K562 (cell line): ENCODE data around the gene TRIP12. TPM values are rescaled to one million over a fixed set of nuclear protein-coding genes. Genes with fewer than 3 reads are reported as not detected.

ENCODE experiments used
- THRAP3 ChIP-seq: fragments of 450-650 bp; IDR thresholded peaks from 2 replicates; pipeline ENCODE4 v1.6.1; 2016; ENCODE audit warnings: mild to moderate bottlenecking, inconsistent platforms, borderline replicate concordance
- ZNF24 ChIP-seq: fragments of 450-650 bp; IDR thresholded peaks from 2 replicates; pipeline ENCODE4 v1.6.1; 2016
- polyA plus RNA-seq, 8 experiments: library from polyadenylated mRNA; depleted of rRNA in 4 of 8; stranded (reverse) in 5 of 8; unstranded in 3 of 8; fragments of >200 nt; fragmentation: Nextera tagmentation in 2 of 8; fragmentation: Illumina TruSeq in 1 of 8; extraction: Ambion mirVana in 2 of 8; extraction: Trizol in 1 of 8; gene quantifications; 2 replicates each; pipeline versions ENCODE4 v1.2.1 to v1.2.3, GENCODE V29; 2011 to 2014; ENCODE audit warnings: inconsistent platforms in 1 of 8, missing spikeins in 1 of 8
- total RNA-seq, 7 experiments: library from RNA; depleted of rRNA in 6 of 7; stranded (reverse); fragments of >200 nt in 6 of 7; fragmentation: Illumina TruSeq in 2 of 7; extraction: Trizol in 2 of 7; gene quantifications; 2 replicates each; pipeline versions ENCODE4 v1.2.1 to v1.2.3, GENCODE V29; 2011 to 2021; ENCODE audit warnings: low replicate concordance in 1 of 7
- TF ChIP-seq, protein P1 (sequence below): fragments of 450-650 bp; IDR thresholded peaks from 2 replicates; pipeline ENCODE4 v1.6.1; 2016; ENCODE audit warnings: mild to moderate bottlenecking, moderate library complexity

TRIP12 gene
- total and polyA plus RNA-seq, 9 of the 15 experiments (the other 6 are each of a cell fraction or from before 2014, with no cell fraction given) = 15.2 to 131 (median 80.1) TPM

- TF ChIP-seq, protein P1, sequence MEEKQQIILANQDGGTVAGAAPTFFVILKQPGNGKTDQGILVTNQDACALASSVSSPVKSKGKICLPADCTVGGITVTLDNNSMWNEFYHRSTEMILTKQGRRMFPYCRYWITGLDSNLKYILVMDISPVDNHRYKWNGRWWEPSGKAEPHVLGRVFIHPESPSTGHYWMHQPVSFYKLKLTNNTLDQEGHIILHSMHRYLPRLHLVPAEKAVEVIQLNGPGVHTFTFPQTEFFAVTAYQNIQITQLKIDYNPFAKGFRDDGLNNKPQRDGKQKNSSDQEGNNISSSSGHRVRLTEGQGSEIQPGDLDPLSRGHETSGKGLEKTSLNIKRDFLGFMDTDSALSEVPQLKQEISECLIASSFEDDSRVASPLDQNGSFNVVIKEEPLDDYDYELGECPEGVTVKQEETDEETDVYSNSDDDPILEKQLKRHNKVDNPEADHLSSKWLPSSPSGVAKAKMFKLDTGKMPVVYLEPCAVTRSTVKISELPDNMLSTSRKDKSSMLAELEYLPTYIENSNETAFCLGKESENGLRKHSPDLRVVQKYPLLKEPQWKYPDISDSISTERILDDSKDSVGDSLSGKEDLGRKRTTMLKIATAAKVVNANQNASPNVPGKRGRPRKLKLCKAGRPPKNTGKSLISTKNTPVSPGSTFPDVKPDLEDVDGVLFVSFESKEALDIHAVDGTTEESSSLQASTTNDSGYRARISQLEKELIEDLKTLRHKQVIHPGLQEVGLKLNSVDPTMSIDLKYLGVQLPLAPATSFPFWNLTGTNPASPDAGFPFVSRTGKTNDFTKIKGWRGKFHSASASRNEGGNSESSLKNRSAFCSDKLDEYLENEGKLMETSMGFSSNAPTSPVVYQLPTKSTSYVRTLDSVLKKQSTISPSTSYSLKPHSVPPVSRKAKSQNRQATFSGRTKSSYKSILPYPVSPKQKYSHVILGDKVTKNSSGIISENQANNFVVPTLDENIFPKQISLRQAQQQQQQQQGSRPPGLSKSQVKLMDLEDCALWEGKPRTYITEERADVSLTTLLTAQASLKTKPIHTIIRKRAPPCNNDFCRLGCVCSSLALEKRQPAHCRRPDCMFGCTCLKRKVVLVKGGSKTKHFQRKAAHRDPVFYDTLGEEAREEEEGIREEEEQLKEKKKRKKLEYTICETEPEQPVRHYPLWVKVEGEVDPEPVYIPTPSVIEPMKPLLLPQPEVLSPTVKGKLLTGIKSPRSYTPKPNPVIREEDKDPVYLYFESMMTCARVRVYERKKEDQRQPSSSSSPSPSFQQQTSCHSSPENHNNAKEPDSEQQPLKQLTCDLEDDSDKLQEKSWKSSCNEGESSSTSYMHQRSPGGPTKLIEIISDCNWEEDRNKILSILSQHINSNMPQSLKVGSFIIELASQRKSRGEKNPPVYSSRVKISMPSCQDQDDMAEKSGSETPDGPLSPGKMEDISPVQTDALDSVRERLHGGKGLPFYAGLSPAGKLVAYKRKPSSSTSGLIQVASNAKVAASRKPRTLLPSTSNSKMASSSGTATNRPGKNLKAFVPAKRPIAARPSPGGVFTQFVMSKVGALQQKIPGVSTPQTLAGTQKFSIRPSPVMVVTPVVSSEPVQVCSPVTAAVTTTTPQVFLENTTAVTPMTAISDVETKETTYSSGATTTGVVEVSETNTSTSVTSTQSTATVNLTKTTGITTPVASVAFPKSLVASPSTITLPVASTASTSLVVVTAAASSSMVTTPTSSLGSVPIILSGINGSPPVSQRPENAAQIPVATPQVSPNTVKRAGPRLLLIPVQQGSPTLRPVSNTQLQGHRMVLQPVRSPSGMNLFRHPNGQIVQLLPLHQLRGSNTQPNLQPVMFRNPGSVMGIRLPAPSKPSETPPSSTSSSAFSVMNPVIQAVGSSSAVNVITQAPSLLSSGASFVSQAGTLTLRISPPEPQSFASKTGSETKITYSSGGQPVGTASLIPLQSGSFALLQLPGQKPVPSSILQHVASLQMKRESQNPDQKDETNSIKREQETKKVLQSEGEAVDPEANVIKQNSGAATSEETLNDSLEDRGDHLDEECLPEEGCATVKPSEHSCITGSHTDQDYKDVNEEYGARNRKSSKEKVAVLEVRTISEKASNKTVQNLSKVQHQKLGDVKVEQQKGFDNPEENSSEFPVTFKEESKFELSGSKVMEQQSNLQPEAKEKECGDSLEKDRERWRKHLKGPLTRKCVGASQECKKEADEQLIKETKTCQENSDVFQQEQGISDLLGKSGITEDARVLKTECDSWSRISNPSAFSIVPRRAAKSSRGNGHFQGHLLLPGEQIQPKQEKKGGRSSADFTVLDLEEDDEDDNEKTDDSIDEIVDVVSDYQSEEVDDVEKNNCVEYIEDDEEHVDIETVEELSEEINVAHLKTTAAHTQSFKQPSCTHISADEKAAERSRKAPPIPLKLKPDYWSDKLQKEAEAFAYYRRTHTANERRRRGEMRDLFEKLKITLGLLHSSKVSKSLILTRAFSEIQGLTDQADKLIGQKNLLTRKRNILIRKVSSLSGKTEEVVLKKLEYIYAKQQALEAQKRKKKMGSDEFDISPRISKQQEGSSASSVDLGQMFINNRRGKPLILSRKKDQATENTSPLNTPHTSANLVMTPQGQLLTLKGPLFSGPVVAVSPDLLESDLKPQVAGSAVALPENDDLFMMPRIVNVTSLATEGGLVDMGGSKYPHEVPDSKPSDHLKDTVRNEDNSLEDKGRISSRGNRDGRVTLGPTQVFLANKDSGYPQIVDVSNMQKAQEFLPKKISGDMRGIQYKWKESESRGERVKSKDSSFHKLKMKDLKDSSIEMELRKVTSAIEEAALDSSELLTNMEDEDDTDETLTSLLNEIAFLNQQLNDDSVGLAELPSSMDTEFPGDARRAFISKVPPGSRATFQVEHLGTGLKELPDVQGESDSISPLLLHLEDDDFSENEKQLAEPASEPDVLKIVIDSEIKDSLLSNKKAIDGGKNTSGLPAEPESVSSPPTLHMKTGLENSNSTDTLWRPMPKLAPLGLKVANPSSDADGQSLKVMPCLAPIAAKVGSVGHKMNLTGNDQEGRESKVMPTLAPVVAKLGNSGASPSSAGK = no peak
- TF ChIP-seq THRAP3 = no peak
- TF ChIP-seq ZNF24 = 0 out of 2 replicates have a peak, but pooled peaks have one; percentile 37
Measured at GRCh38 chr2:229852565-229852964, 69.2 kb downstream of the TRIP12 start (continued).
